Loucy (cell line): Measurements from ENCODE around the gene PLEKHO2.

Source experiments
- EZH2phosphoT487 ChIP-seq: fragments of 200-600 bp; IDR thresholded peaks from 2 replicates; pipeline ENCODE4 v1.6.1; 2018; ENCODE audit warnings: antibody characterized with exemption, mild to moderate bottlenecking, moderate library complexity, borderline replicate concordance
- TF ChIP-seq, protein P1 (sequence below): fragments of 200-600 bp; sonication (generic); conservative IDR thresholded peaks from 2 replicates; pipeline ENCODE4 v1.5.1; 2014; ENCODE audit warnings: mild to moderate bottlenecking, antibody characterized with exemption, low read length

DNA sequence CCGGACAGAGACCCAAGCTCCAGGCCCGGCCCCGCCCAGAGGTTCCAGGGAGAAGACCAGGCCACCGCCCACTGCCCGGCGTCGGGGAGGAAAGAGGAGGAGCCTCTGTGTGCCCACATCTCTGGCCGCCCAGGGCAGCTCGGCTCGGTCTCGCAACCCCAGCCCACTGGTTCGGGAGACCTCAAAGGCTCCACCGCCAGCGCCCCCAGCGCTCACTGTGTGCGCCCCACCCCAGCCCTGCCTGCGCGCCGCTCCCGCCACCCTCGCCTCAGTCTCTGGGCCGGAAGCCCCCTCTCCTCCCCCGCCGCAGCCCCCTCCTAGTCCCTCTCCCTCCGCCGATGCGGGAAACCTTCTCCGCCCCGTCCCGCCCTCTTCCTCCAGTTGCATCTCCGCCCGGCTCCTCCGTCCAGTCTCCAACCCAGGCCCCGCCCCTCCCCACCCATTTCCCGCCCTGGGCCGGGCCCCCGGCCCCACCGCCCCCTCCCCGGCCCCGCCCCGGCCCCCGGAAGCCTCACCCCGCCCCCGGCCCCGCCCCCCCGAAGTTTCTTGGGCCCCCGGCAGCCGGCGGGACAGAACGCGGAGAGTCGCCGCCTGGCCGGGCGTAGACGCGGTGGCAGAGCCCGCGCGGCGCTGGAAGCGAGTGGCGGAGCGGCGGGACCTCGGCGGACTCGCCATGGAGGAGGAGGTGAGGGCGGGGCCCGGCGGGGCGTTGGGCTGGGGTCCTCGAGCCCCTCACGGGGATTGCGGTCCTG, at the start of gene PLEKHO2:
- TF ChIP-seq, protein P1, sequence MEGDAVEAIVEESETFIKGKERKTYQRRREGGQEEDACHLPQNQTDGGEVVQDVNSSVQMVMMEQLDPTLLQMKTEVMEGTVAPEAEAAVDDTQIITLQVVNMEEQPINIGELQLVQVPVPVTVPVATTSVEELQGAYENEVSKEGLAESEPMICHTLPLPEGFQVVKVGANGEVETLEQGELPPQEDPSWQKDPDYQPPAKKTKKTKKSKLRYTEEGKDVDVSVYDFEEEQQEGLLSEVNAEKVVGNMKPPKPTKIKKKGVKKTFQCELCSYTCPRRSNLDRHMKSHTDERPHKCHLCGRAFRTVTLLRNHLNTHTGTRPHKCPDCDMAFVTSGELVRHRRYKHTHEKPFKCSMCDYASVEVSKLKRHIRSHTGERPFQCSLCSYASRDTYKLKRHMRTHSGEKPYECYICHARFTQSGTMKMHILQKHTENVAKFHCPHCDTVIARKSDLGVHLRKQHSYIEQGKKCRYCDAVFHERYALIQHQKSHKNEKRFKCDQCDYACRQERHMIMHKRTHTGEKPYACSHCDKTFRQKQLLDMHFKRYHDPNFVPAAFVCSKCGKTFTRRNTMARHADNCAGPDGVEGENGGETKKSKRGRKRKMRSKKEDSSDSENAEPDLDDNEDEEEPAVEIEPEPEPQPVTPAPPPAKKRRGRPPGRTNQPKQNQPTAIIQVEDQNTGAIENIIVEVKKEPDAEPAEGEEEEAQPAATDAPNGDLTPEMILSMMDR, result peak; percentile 43
- TF ChIP-seq EZH2phosphoT487, result no peak
